ENCODE data around the gene ESPL1.

ESPL1 gene

DNA sequence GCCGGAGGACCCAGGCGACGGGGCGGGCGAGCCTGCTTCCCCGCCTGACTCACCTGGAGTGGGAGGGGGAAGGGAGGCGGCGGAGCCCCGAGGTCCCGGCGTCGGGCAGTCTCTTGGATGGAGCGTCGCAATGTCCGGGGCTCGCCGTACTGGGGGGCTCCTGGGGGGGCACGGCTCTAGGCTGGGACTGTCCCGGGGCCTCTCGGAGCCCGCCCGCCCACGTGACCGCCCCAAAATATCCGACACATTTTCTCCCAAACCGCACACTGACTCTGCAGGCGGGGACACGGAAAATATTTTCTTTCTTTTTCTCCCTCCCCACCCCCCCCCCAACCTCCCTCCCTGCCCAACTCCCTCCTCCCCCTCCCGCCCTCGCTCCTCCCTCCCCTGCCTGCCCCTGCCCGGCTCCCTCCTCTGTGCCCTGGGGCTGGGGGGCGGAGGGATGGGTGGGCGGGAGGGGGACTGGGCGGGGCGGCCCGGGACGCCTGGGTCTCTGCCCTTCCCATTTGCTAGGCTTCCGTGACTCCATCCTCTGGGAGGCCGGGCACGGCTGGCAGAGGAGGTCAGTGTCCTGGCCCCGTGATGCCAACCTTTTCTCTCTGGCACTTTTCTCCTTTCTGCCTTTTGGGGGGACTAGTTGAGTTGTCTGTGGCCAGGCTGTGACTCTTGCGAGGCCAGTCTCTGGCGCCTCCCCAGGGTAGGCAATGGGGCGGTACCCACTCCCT, 36.0 kb upstream of the ESPL1 start, which contains the start of gene RARG:
Gene RARG (minus strand): TSS at position 289 of the 725 bp plus-strand sequence. CDS start 4,664 bp downstream, outside the sequence.
- H3K9me3 ChIP-seq (ENCODE audit: control insufficient read depth, insufficient read depth, low read depth, low read length), result no peaks in the 10 kb centered on the region
- no peak within 1 kb of the TSS for H3K27ac ChIP-seq (ENCODE audit: low read depth, low read length)
- no peaks in the 10 kb centered on the region; the same call in 1 of the 2 replicates for H3K36me3 ChIP-seq (ENCODE audit: control insufficient read depth, insufficient read depth, low read length)
- peak within 1 kb of the TSS; percentile 51 for H3K9ac ChIP-seq (ENCODE audit: low read length)
- 0 out of 2 replicates have a peak, but pooled peaks cover 4% of the 10 kb centered on the region for H3K27me3 ChIP-seq (ENCODE audit: control insufficient read depth, insufficient read depth, low read length)
- peak within 1 kb of the TSS; percentile 75 for H3K4me3 ChIP-seq (ENCODE audit: low read depth, low read length)
- peaks cover 54% of the 10 kb centered on the region for H3K4me1 ChIP-seq (ENCODE audit: control insufficient read depth, insufficient read depth, low read length)

DNA sequence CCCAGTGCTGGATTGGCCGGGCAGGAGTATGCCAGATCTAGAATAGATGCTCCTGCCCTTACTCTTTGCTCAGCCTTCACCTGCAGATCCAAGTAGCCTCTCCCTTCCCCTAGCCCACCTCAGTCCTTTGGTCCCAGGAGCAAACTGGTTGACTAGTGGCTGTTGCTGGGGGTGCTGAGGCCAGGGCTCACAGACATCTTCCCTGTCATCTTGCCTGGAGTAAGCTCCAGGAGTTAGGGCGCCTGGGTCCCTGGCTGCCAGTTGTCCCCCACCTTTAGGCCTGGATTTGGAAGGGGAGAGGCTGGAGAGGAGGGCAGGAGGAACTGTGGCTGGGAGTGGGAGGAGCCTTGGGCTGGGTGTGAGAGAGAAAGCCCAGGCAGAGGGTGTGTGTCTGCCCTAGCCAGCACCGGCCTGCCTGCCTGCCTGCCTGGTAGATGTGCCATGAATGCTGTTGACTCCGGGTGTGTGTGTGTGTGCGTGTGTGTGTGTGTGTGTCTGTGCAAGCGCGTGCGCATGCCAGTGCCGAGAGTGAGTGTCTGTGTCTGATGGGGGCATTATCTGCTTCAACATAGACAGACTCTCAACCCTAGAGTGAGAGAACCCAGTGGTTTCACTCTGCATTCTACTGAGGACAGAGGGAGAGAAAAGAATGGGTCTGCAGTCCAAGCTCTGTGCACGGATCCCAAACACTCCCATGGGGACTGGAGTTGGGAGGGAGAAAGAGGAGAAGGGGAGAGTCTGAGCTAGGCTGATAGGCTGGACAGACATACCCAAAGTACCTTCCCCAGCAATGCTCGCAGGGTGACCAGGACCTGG, 35.2 kb upstream of the ESPL1 start:
- no peak overlapping the region for H3K27ac ChIP-seq (ENCODE audit: low read depth, low read length)
- peaks cover 54% of the 10 kb centered on the region for H3K4me1 ChIP-seq (ENCODE audit: control insufficient read depth, insufficient read depth, low read length)
- peak overlapping the region; percentile 54 for H3K4me3 ChIP-seq (ENCODE audit: low read depth, low read length)
- H3K36me3 ChIP-seq (ENCODE audit: control insufficient read depth, insufficient read depth, low read length), result no peaks in the 10 kb centered on the region
- H3K27me3 ChIP-seq (ENCODE audit: control insufficient read depth, insufficient read depth, low read length), result 0 out of 2 replicates have a peak, but pooled peaks cover 4% of the 10 kb centered on the region
- no peaks in the 10 kb centered on the region for H3K9me3 ChIP-seq (ENCODE audit: control insufficient read depth, insufficient read depth, low read depth, low read length)
- H3K9ac ChIP-seq (ENCODE audit: low read length), result no peak overlapping the region

DNA sequence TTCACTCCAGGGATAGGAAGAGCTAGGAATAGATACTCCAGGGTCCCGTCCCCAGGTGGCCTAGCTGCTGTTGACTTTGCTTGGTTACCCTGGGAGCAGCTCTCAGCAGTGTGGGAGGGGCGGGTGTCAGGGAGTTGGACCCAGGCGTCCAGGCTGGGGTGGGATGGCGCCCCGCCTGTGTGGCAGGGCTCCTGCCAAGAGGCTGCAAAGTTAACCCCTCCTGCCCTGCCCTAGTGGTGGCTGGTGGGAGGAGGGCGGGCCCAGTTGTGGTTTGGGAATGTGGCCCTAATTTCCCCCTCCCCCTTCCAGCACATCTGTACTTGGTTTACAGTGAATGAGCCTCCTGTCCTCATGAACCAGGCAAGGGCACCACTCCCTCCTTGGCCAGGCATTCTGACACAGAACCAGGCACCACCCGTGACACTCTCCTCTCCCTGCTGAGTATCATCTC, 34.4 kb upstream of the ESPL1 start:
- peaks cover 54% of the 10 kb centered on the region for H3K4me1 ChIP-seq (ENCODE audit: control insufficient read depth, insufficient read depth, low read length)
- H3K27me3 ChIP-seq (ENCODE audit: control insufficient read depth, insufficient read depth, low read length), result 0 out of 2 replicates have a peak, but pooled peaks cover 4% of the 10 kb centered on the region
- no peak overlapping the region for H3K27ac ChIP-seq (ENCODE audit: low read depth, low read length)
- H3K4me3 ChIP-seq (ENCODE audit: low read depth, low read length), result peak overlapping the region; percentile 54
- peak overlapping the region; percentile 11 for H3K9ac ChIP-seq (ENCODE audit: low read length)
- no peaks in the 10 kb centered on the region for H3K36me3 ChIP-seq (ENCODE audit: control insufficient read depth, insufficient read depth, low read length)
- no peaks in the 10 kb centered on the region for H3K9me3 ChIP-seq (ENCODE audit: control insufficient read depth, insufficient read depth, low read depth, low read length)

DNA sequence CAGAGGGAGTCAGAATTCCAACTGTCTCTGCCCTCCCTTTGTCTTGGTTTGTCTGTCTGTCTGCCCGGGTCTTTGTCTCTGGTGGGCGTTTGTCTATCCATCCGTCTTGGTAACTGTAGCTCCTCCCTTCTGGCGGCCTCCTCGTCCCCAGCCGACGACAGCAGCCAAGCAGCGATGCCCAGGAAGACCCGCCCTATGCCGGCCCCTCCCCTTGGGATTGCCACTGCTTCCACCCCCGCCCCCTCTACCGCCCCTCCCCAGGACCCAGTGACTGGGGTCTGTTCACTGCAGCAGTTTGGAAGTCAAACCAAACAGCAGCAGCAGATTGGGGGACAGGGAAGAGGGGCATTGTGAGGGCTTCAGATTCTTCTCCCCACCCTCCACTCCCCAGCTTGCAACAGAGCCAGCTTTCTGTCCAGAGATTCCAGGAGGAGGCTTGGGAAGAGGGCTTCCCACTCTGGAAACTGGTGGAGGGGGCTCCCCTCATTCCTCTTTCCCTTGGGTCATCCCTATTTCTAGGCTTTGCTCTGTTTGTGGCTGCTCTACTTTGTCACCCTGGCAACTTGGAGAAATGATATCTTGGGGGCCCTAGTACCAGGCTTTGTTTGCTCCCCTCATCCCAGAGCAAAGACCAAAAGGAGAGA, 33.7 kb upstream of the ESPL1 start:
- peaks cover 54% of the 10 kb centered on the region for H3K4me1 ChIP-seq (ENCODE audit: control insufficient read depth, insufficient read depth, low read length)
- H3K36me3 ChIP-seq (ENCODE audit: control insufficient read depth, insufficient read depth, low read length), result no peaks in the 10 kb centered on the region
- H3K9ac ChIP-seq (ENCODE audit: low read length), result peak overlapping the region; percentile 11
- H3K9me3 ChIP-seq (ENCODE audit: control insufficient read depth, insufficient read depth, low read depth, low read length), result no peaks in the 10 kb centered on the region
- H3K4me3 ChIP-seq (ENCODE audit: low read depth, low read length), result peak overlapping the region; percentile 33
- H3K27ac ChIP-seq (ENCODE audit: low read depth, low read length), result no peak overlapping the region
- H3K27me3 ChIP-seq (ENCODE audit: control insufficient read depth, insufficient read depth, low read length), result 0 out of 2 replicates have a peak, but pooled peaks cover 4% of the 10 kb centered on the region

DNA sequence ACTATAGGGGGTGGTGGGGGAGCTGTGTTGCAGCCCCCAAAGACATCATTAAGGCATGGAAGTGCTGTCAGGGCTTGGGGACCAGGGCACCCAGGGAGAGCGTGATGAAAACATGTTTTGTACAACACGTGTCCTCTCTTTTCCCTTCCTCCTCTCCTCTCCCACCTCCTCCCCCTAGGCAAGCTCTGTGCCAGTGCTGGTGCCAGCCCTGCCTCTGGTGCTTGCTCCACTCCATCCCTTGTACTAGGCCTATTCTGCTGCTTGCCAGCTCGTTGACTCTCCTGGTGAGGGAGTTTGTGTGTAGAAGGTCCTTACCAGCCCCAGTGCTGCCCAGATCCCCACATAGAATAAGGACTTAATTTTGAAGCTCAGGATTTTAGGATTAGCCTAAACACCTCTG, 32.9 kb upstream of the ESPL1 start:
- Histone ChIP-seq H3K27ac (ENCODE audit: low read depth, low read length) (no peak overlapping the region), H3K36me3 (ENCODE audit: control insufficient read depth, insufficient read depth, low read length) (no peaks in the 10 kb centered on the region), H3K9me3 (ENCODE audit: control insufficient read depth, insufficient read depth, low read depth, low read length) (no peaks in the 10 kb centered on the region), H3K27me3 (ENCODE audit: control insufficient read depth, insufficient read depth, low read length) (0 out of 2 replicates have a peak, but pooled peaks cover 4% of the 10 kb centered on the region), H3K4me1 (ENCODE audit: control insufficient read depth, insufficient read depth, low read length) (peaks cover 49% of the 10 kb centered on the region), H3K9ac (ENCODE audit: low read length) (no peak overlapping the region), H3K4me3 (ENCODE audit: low read depth, low read length) (no peak overlapping the region)

DNA sequence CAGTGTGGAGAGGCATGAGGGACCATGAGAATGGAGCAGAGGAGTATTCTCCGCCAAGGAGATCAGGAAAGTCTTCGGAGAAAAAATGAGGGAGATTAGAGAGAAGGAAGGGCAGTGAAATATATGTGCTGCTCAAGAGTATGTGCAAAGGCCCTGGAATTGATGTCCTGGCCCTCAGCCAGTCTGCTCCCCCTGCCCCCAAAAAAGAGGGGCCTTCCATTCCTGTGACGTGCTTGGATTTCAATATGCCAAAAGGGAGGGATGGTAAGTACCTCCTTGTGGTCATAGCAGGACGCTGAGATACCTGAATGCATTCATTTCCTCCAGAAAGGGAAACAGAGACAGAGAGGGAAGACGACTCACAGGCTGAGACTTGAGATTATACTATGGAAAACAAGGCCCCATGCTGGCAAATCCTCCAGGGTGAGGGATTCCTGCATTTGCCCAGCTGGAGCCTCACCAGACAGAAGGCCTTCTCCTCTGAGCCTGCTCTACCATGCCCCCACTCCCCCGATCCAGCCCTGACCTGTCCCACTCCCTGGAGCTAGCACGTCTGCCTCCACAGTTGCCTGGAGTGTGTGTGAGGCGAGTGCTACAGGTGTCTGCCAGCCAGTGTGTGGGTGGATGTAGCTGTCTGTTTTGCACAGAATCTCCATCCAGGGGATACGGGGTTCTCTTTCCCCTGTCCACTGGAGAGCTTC, 32.2 kb upstream of the ESPL1 start:
- H3K27ac ChIP-seq (ENCODE audit: low read depth, low read length), result no peak overlapping the region
- no peak overlapping the region for H3K4me3 ChIP-seq (ENCODE audit: low read depth, low read length)
- 0 out of 2 replicates have a peak, but pooled peaks cover 4% of the 10 kb centered on the region for H3K27me3 ChIP-seq (ENCODE audit: control insufficient read depth, insufficient read depth, low read length)
- H3K4me1 ChIP-seq (ENCODE audit: control insufficient read depth, insufficient read depth, low read length), result peaks cover 49% of the 10 kb centered on the region
- no peaks in the 10 kb centered on the region for H3K9me3 ChIP-seq (ENCODE audit: control insufficient read depth, insufficient read depth, low read depth, low read length)
- H3K9ac ChIP-seq (ENCODE audit: low read length), result no peak overlapping the region
- H3K36me3 ChIP-seq (ENCODE audit: control insufficient read depth, insufficient read depth, low read length), result no peaks in the 10 kb centered on the region

DNA sequence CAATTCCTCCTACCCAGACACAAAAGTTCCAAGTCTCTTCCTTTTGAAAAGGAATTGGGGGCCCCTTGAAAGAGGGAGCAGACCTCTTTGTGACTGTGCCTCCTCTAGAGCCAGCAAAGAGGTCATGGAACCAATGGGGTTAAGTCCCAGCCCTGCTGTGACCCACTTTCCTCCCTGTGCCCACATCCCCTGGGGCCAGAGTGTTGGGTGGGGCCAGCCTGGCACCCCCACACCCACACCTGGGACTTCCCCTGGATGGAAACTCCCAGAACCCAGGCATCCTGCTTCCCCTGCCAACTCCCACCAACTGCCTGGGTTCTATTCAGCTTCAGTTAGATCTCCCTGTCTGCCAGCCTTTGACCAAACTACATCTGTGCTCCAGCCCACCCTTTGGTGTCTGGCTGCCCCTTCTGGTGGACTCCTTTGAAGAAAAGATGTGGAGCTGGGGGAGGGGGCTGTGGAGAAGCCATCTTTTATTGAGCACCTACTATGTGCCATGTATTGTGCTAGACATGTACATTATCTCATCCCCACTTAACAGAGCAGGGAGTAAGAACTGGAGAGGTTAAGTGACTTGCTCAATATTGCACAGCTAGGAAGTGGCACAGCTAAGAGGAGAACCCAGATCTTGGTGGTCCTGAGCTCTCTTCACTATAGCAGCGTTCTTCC, 31.5 kb upstream of the ESPL1 start:
- no peak overlapping the region for H3K27ac ChIP-seq (ENCODE audit: low read depth, low read length)
- no peaks in the 10 kb centered on the region for H3K36me3 ChIP-seq (ENCODE audit: control insufficient read depth, insufficient read depth, low read length)
- H3K9me3 ChIP-seq (ENCODE audit: control insufficient read depth, insufficient read depth, low read depth, low read length), result no peaks in the 10 kb centered on the region
- no peak overlapping the region for H3K4me3 ChIP-seq (ENCODE audit: low read depth, low read length)
- peaks cover 49% of the 10 kb centered on the region for H3K4me1 ChIP-seq (ENCODE audit: control insufficient read depth, insufficient read depth, low read length)
- H3K9ac ChIP-seq (ENCODE audit: low read length), result no peak overlapping the region
- no peaks in the 10 kb centered on the region for H3K27me3 ChIP-seq (ENCODE audit: control insufficient read depth, insufficient read depth, low read length)

DNA sequence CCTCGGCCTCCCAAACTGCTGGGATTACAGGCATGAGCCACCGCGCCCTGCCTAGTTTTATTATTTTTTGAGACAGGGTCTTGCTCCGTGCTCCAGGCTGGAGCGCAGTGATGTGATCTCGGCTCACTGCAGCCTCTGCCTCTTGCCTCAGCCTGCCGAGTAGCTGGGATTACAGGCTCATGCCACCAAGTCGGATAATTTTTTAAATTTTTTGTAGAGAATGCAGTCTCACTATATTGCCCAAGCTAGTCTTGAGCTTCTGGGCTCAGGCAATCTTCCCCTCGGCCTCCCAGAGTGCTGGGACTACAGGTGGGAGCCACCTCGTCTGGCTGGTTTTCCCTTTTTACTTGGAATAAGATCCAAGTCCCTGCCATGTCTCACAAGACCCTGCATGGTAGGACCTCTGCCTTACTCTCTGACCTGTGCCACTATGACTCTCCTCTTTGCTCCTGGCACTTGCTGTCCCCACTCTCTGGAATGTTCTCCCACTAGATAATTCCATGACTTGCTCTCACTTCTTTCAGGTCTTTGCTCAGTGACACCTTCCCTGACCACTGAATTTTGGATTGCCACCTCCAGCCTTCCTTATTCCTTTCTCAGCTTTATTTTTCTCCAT, 28.3 kb upstream of the ESPL1 start:
- Histone ChIP-seq H3K4me3 (ENCODE audit: low read depth, low read length) (no peak overlapping the region), H3K4me1 (ENCODE audit: control insufficient read depth, insufficient read depth, low read length) (peaks cover 41% of the 10 kb centered on the region), H3K27ac (ENCODE audit: low read depth, low read length) (no peak overlapping the region), H3K9me3 (ENCODE audit: control insufficient read depth, insufficient read depth, low read depth, low read length) (no peaks in the 10 kb centered on the region), H3K27me3 (ENCODE audit: control insufficient read depth, insufficient read depth, low read length) (no peaks in the 10 kb centered on the region), H3K36me3 (ENCODE audit: control insufficient read depth, insufficient read depth, low read length) (no peaks in the 10 kb centered on the region), H3K9ac (ENCODE audit: low read length) (no peak overlapping the region)

DNA sequence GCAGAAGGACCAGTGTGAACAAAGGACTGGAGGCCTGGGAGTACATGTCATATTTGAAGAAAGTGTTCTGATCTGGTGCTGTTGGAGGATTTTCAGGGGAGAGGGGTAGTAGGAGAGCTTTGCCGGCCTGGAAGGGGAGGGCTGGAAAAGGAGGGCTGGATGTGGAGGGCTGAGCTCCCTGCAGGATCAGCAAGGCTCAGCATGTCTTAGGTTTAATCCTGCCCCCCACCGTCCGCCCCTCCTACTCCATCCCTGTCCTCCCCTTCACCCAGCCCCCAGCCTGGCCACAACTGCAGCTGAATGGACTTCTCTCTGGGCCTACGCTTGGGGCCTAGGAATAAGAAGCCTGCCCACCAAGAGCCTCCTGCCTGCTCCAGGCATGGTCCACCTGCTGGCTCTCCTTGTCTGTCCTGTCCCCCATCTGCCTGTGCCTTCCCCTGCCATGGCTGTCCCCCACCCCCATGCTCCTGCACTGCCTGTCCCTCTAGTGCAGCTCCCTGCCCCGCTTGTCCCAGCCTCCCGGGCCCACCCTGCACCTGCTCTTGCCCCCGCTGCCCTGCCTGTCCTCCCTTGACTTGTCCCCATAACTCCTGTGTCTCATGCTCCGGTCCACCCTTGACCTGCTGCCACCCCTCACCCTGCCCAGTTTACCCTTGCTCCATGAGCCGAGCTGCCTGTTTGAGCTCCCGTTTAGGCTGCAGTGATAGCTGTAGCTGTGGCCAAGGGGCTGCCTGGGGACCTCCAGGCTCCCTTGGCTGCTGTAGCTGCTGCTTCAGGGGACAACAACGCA, 26.3 kb upstream of the ESPL1 start:
- peaks cover 23% of the 10 kb centered on the region for H3K4me1 ChIP-seq (ENCODE audit: control insufficient read depth, insufficient read depth, low read length)
- no peak overlapping the region for H3K27ac ChIP-seq (ENCODE audit: low read depth, low read length)
- H3K9me3 ChIP-seq (ENCODE audit: control insufficient read depth, insufficient read depth, low read depth, low read length), result no peaks in the 10 kb centered on the region
- H3K27me3 ChIP-seq (ENCODE audit: control insufficient read depth, insufficient read depth, low read length), result no peaks in the 10 kb centered on the region
- no peak overlapping the region for H3K4me3 ChIP-seq (ENCODE audit: low read depth, low read length)
- no peaks in the 10 kb centered on the region for H3K36me3 ChIP-seq (ENCODE audit: control insufficient read depth, insufficient read depth, low read length)
- H3K9ac ChIP-seq (ENCODE audit: low read length), result no peak overlapping the region

All from HUES6 (cell line).